NB4 (cell line): Measurements from ENCODE around the gene LRP11.
"Not testable (repeated sequence)": the region's sequence is repeated elsewhere in the genome, so short reads cannot be mapped to it uniquely, and the experiment has no call there.

Experiments
- POLR2A ChIP-seq: IDR thresholded peaks from 2 replicates; pipeline ENCODE4 v1.6.1; 2011; ENCODE audit warnings: mild to moderate bottlenecking; ENCODE audit not compliant: insufficient read length; ENCODE audit errors: extremely low read depth
- TF ChIP-seq, protein P1 (sequence below): IDR thresholded peaks from one replicate; pipeline ENCODE4 v1.5.1; 2012; ENCODE audit warnings: low read depth, low read length
- TF ChIP-seq, protein P2 (sequence below): IDR thresholded peaks from 2 replicates; pipeline ENCODE4 v1.6.1; 2011; ENCODE audit warnings: low read depth, low read length

DNA sequence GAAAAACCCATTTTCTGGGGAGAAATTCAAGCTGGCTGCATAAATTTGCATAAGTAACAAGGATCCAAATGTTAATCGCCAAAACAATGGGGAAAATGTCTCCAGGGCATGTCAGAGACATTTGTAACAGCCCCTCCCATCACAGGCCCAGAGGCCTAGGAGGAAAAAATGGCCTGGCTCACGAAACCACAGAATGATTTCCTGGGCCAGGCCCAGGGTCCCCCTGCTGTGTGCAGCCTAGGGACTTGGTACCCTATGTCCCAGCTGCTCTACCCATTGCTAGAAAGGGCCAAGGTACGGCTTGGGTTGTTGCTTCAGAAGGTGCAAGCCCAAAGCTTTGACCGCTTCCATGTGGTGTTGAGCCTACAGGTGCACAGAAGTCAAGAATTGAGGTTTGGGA, 44.3 kb upstream of the LRP11 start:
- TF ChIP-seq, protein P1, sequence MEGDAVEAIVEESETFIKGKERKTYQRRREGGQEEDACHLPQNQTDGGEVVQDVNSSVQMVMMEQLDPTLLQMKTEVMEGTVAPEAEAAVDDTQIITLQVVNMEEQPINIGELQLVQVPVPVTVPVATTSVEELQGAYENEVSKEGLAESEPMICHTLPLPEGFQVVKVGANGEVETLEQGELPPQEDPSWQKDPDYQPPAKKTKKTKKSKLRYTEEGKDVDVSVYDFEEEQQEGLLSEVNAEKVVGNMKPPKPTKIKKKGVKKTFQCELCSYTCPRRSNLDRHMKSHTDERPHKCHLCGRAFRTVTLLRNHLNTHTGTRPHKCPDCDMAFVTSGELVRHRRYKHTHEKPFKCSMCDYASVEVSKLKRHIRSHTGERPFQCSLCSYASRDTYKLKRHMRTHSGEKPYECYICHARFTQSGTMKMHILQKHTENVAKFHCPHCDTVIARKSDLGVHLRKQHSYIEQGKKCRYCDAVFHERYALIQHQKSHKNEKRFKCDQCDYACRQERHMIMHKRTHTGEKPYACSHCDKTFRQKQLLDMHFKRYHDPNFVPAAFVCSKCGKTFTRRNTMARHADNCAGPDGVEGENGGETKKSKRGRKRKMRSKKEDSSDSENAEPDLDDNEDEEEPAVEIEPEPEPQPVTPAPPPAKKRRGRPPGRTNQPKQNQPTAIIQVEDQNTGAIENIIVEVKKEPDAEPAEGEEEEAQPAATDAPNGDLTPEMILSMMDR, result not testable (repeated sequence)
- TF ChIP-seq, protein P2, sequence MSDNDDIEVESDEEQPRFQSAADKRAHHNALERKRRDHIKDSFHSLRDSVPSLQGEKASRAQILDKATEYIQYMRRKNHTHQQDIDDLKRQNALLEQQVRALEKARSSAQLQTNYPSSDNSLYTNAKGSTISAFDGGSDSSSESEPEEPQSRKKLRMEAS, result not testable (repeated sequence)
- not testable (repeated sequence) for TF ChIP-seq POLR2A
